Stimulated activated CD8-positive, alpha-beta memory T cell treated with anti-CD3 and anti-CD28 coated beads, Interleukin-2, amount 100 ng/mL, for 48 hours (primary cell): ENCODE data around the gene ZC2HC1C.
A peak's percentile ranks its signal among the peaks of the same experiment; 100 is the strongest.

Experiments used
- DNase-seq, 2 donors: peaks; one replicate each; pipeline ENCODE4 v3.0.0-alpha.2; 2020; ENCODE audit warnings: low read depth in 2 of 2

The ZC2HC1C gene, protein sequence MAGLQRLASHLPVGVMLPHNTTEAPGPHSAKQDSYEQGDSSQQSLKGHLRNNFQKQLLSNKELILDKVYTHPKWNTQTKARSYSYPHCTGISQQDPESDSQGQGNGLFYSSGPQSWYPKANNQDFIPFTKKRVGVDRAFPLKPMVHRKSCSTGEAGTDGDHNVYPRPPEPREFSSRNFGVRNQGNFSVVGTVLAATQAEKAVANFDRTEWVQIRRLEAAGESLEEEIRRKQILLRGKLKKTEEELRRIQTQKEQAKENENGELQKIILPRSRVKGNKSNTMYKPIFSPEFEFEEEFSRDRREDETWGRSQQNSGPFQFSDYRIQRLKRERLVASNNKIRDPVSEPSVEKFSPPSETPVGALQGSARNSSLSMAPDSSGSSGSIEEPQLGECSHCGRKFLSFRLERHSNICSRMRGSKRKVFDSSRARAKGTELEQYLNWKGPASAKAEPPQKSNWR

GRCh38 chr14:75069121-75069810, at the start of gene ZC2HC1C:
Gene ZC2HC1C (plus strand): TSS chr14:75069641. CDS start chr14:75070574, 933 bp downstream.
- peak; percentile 69 to 70 for DNase-seq

DNA sequence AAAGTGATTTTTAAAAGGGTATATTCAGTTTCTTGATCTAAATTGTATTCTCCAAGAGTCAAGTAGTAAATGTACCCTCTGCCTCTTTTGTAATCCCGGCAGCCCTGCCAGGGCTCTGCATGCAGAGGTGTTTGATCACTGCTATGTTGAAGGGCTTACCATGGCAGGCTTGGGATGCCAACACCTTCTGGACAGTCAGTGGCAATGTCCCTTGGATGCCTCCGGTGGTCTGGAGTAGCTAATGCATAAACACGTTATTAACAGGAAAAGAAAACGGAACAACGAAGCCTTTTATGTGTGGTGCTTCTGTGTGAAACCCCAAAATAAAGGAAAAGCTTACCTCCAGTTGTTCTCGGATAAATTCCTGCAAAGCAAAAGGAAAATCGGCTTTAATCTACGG, 46.8 kb upstream of the ZC2HC1C start:
- no peak for DNase-seq

DNA sequence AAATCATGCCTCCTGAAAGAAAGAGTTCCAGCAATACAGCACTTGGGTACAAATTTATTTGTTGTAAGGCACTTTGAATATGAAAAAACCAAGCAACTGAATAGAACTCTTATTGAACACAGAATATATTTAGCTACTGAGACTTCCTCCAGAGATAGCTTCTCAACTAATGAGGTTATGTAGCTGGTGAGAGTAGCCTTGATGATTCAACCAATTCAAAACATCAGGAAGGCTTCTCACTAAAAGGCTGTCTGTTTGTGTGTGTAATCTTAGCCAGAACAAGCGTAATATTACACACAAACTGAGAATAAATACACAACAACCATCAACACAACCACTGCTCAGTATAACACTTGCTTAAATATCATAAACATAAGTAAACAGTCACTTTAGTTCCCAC, 46.3 kb upstream of the ZC2HC1C start:
- DNase-seq, result no peak

GRCh38 chr14:75025082-75025481, 44.4 kb upstream of the ZC2HC1C start:
- no peak for DNase-seq

DNA sequence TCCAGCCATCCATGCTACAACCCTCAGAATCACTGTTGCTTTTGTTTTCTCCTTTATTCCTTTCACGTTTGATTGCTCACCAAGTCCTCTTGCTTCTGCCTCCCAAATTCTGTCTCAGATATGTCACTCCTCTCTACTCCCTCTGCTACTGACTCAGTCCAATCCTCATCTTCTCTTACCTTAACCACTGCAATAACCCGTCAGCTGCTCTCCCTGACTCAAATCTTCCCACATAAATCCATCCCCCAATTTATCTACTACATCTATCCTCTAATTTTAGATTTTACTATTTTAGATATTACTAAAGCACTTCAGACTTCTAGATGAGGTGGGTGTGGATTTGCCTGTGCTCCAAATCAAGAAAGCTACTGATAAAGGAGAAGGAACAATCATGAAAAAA, 43.6 kb upstream of the ZC2HC1C start:
- no peak for DNase-seq

GRCh38 chr14:75030147-75030546, 39.3 kb upstream of the ZC2HC1C start:
- DNase-seq, result no peak

GRCh38 chr14:75032939-75033338, 36.5 kb upstream of the ZC2HC1C start:
- no peak for DNase-seq

- no peak for DNase-seq
Measured at GRCh38 chr14:75040507-75040906, 28.9 kb upstream of the ZC2HC1C start.

GRCh38 chr14:75040959-75041358, 28.5 kb upstream of the ZC2HC1C start:
- no peak for DNase-seq

GRCh38 chr14:75041613-75042012, 27.8 kb upstream of the ZC2HC1C start:
- DNase-seq, result no peak

- DNase-seq, result no peak
Measured at GRCh38 chr14:75042035-75042434, 27.4 kb upstream of the ZC2HC1C start.

GRCh38 chr14:75044322-75044721, 25.1 kb upstream of the ZC2HC1C start:
- DNase-seq, result no peak

GRCh38 chr14:75044752-75045151, 24.7 kb upstream of the ZC2HC1C start:
- DNase-seq, result no peak

DNA sequence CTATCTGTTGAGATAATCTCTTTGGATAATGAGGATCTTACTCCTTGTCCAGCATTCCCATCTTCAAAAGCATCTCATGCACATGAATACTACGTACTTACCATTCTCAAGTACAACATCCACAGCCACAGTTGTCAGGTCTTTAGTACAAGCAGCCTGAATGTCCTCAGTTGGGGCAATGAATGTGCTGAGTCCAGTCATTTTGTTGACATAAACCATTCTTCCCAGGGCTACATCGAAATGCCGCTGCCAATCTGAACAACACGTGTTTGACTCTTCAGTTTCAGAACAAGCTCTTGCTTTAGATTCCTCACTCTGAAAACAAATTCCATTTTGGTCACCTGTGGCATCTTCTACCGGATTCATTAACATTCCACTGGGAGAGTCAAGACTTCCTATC, 23.2 kb upstream of the ZC2HC1C start:
- no peak for DNase-seq

DNA sequence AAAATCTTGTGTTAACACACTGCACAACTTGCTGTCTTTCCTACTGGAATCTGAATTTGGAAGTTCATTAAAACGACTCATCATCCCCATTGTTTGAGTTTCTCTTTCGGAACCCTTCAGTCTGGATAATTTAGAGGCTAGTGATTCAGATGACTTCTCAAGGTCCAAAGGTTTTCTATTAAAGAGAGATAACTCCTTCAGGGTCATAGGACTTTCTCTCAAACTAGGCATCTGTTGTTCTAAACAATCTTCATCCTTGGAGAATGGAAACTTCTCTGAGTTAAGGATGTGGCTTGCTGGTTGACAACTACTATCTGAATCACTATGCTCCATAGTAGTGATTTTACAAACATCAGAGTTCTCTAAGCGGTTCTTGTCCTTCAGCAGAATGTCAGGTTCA, 22.5 kb upstream of the ZC2HC1C start:
- DNase-seq, result no peak

DNA sequence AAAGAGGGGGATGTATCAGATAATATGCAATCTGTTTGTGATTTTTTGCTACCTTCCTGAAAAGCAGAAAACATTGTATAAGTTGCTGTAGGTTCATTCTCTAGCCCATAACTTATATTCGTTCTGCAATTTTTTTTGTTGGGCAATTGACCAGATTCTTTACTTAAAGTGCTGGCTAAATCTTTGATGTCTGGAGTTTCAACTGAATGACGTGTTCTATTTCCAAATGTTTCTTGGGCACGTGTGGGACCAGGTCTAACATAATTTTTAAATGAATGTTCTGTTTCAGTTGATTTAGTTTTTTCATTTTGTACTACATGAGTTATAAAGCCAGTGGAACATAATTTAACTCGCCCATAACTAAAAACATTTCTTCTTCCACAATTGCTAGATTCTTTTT, 21.9 kb upstream of the ZC2HC1C start:
- DNase-seq, result no peak

GRCh38 chr14:75048101-75048500, 21.3 kb upstream of the ZC2HC1C start:
- DNase-seq, result no peak

DNA sequence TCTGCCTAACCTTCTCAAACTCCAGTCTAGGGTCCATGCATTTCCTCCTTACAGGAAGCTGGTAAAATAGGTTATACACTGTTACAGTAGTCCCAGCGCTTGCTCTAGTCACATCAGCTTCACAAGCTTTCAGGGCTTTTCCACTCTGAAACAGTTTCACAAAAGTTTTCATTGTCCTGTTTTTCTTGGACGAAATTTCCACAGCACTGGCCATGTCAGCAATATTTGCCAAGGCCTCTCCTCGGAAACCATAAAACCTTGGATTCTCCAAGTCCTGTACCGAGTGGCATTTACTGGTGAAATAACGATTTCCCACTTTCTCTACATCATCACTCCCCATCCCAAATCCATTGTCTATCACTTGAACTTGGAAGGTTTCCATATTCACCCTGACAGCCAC, 20.3 kb upstream of the ZC2HC1C start:
- no peak for DNase-seq

GRCh38 chr14:75049731-75050201, 19.7 kb upstream of the ZC2HC1C start:
- no peak for DNase-seq

- peak; percentile 70 to 73 for DNase-seq
Measured at GRCh38 chr14:75050852-75051555, 18.4 kb upstream of the ZC2HC1C start, which contains the start of gene MLH3. Gene MLH3 (minus strand): TSS chr14:75051467. CDS start chr14:75049655, 1,812 bp downstream.

DNA sequence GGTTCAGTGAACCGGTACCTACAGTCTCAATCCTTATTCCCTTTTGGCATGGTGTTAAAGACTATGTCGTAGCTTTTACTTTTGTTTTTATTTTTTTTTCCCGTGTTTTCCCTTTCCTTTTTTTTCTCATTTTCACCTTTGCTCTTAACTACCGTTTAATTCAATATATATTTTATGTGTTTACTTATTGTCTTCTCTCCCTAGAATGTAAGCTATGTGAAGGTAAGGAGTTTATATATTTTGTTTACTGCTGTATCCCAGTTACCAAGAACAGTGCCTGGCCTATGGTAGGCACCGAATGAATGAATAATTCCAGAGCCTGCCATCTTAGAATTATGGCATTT, 17.9 kb upstream of the ZC2HC1C start:
- DNase-seq, result no peak
